Osteocyte (in vitro differentiated cells): ENCODE results near the gene SMARCA4. TPM values are rescaled to one million over a fixed set of nuclear protein-coding genes. Genes with fewer than 3 reads are reported as not detected.

Experiments used
- DNase-seq: peaks from one replicate; pipeline ENCODE4 v3.0.0; 2021; ENCODE audit warnings: mixed read lengths; ENCODE audit not compliant: unreplicated experiment; ENCODE audit errors: extremely low spot score
- H3K27ac Mint-ChIP-seq: one replicate; pipeline ENCODE4 v1.8.0; 2021; ENCODE audit warnings: mild to moderate bottlenecking, mixed read lengths; ENCODE audit not compliant: unreplicated experiment
- H3K27me3 Mint-ChIP-seq: one replicate; pipeline ENCODE4 v1.8.0; 2021; ENCODE audit warnings: mixed read lengths; ENCODE audit not compliant: unreplicated experiment
- H3K36me3 Mint-ChIP-seq: one replicate; pipeline ENCODE4 v1.8.0; 2021; ENCODE audit warnings: mixed read lengths; ENCODE audit not compliant: unreplicated experiment
- H3K4me1 Mint-ChIP-seq: one replicate; pipeline ENCODE4 v1.8.0; 2021; ENCODE audit warnings: mixed read lengths; ENCODE audit not compliant: unreplicated experiment
- H3K4me3 Mint-ChIP-seq: one replicate; pipeline ENCODE4 v1.8.0; 2021; ENCODE audit warnings: mild to moderate bottlenecking, moderate library complexity, mixed read lengths; ENCODE audit not compliant: unreplicated experiment
- H3K9me3 Mint-ChIP-seq: one replicate; pipeline ENCODE4 v1.8.0; 2021; ENCODE audit warnings: mixed read lengths; ENCODE audit not compliant: unreplicated experiment
- total RNA-seq: library from RNA; stranded (reverse); gene quantifications from 2 replicates; pipeline ENCODE4 v1.2.1, GENCODE V29; 2021
- TF ChIP-seq, protein P1 (sequence below): fragments of 200-600 bp; sonication (generic); IDR thresholded peaks from 2 replicates; pipeline ENCODE4 v1.5.0; 2021; ENCODE audit warnings: antibody characterized with exemption, mild to moderate bottlenecking, moderate library complexity

Gene SMARCA4
- total RNA-seq, 1 donor from 2014 or later, result 131 TPM

DNA sequence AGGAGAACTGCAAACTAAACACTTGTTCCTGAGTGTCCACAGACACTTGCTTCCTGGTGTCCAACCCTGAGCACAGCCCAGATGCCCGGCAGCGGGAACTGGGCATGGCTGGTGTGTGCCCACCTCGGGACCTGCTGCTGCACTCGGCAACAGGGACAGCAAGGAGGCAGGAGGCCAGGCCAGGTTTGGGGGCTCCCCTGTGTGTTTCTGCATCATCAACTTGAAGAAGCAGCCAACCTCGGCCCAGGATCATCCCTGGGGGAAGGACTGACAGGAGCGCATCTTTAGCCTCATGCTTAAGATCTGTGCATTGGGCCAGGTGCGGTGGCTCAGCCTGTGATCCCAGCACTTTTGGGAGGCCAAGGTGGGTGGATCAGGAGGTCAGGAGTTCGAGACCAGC lies 93.4 kb downstream of the SMARCA4 start:
- no peak overlapping the region for H3K4me3 Mint-ChIP-seq
- TF ChIP-seq, protein P1, sequence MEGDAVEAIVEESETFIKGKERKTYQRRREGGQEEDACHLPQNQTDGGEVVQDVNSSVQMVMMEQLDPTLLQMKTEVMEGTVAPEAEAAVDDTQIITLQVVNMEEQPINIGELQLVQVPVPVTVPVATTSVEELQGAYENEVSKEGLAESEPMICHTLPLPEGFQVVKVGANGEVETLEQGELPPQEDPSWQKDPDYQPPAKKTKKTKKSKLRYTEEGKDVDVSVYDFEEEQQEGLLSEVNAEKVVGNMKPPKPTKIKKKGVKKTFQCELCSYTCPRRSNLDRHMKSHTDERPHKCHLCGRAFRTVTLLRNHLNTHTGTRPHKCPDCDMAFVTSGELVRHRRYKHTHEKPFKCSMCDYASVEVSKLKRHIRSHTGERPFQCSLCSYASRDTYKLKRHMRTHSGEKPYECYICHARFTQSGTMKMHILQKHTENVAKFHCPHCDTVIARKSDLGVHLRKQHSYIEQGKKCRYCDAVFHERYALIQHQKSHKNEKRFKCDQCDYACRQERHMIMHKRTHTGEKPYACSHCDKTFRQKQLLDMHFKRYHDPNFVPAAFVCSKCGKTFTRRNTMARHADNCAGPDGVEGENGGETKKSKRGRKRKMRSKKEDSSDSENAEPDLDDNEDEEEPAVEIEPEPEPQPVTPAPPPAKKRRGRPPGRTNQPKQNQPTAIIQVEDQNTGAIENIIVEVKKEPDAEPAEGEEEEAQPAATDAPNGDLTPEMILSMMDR, result no peak
- H3K36me3 Mint-ChIP-seq, result peaks cover 11% of the 10 kb centered on the region
- no peaks in the 10 kb centered on the region for H3K9me3 Mint-ChIP-seq
- H3K27ac Mint-ChIP-seq, result no peak overlapping the region
- peaks cover 16% of the 10 kb centered on the region for H3K4me1 Mint-ChIP-seq
- no peak for DNase-seq
- no peaks in the 10 kb centered on the region for H3K27me3 Mint-ChIP-seq

DNA sequence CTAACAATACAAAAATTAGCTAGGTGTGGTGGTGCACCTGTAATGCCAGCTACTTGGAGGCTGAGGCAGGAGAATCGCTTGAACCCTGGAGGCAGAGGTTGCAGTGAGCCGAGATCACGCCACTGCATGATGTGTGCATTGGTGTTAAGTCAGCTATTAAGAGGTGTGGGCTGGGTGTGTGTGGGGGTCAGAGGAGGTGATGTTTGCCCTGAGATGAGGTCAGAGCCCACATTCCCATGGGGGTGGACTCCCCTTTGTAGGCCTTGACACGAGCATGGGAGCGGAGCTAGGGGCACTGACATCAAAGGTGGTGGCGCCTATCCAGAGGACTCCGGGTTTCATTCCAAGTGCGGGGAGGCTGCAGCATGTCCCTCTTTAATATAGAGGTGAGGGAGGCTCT lies 93.8 kb downstream of the SMARCA4 start:
- Mint-ChIP-seq H3K9me3 (no peaks in the 10 kb centered on the region), H3K27ac (no peak overlapping the region), H3K4me3 (no peak overlapping the region), H3K36me3 (peaks cover 11% of the 10 kb centered on the region), H3K27me3 (no peaks in the 10 kb centered on the region), H3K4me1 (peaks cover 17% of the 10 kb centered on the region)
- DNase-seq, result no peak
- TF ChIP-seq, protein P1, result no peak

DNA sequence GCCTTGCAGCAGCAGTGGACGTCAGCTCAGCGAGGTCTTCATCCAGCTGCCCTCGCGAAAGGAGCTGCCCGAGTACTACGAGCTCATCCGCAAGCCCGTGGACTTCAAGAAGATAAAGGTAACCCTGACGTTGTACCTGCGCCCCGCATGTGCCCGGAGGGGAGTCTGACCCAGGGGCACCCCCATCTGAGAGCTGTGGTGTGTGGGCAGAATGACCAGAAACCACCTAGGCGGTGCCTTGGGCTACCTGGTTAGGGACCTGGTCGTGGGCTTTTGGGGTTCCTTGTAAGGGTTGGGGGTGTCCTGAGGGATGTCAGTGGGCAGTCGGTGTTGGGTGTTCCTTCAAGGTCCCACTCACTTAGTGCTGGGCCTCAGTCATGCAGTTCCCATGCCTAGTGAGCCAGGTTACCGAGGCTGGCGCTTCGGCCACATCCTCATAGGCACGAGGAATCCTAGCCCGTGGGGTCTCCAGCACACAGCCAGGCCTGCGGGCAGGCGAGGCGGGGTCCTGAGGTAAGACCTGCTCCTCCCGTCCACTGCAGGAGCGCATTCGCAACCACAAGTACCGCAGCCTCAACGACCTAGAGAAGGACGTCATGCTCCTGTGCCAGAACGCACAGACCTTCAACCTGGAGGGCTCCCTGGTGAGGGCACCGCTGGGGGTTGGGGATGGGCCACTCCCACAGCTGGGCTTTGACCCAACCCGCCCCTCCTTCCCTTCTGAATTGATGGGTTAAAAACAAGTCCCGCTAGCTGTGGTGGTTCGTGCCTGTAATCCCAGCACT lies 97.6 kb downstream of the SMARCA4 start:
- Mint-ChIP-seq H3K27ac (no peak overlapping the region), H3K27me3 (no peaks in the 10 kb centered on the region), H3K36me3 (peaks cover 14% of the 10 kb centered on the region), H3K4me1 (peaks cover 5% of the 10 kb centered on the region), H3K4me3 (no peak overlapping the region), H3K9me3 (no peaks in the 10 kb centered on the region)
- TF ChIP-seq, protein P1, result no peak
- DNase-seq, result no peak

DNA sequence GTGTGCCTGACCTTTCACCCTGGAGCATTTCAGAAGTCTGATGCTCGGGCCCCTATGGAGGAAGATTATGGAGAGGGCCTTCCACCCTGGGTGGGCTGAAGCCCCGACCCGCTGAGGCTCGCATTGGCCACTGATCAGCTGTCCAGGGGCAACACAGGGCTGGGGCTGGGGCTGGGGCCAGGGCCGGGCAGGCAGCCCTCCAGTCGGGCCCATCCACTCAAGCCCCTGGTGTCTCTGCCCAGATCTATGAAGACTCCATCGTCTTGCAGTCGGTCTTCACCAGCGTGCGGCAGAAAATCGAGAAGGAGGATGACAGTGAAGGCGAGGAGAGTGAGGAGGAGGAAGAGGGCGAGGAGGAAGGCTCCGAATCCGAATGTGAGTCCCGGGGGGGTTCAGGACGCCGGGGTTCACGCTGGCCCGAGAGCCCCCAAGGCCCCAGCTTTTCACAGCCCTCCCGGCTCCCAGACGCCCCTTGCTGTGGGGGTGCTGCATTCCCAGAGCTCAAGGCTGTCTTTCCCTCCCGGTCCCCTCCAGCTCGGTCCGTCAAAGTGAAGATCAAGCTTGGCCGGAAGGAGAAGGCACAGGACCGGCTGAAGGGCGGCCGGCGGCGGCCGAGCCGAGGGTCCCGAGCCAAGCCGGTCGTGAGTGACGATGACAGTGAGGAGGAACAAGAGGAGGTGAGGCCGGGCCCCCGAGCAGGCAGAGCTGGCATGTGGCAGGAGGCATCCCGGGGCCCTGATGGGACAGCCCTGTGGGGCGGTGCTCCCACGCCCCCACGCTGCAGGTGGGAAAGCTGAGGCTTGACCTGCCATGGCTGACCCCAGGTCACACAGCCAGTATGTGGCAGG lies 98.9 kb downstream of the SMARCA4 start:
- no peak overlapping the region for H3K27ac Mint-ChIP-seq
- H3K4me1 Mint-ChIP-seq, result peaks cover 7% of the 10 kb centered on the region
- H3K9me3 Mint-ChIP-seq, result no peaks in the 10 kb centered on the region
- no peak for DNase-seq
- peaks cover 19% of the 10 kb centered on the region for H3K36me3 Mint-ChIP-seq
- TF ChIP-seq, protein P1, result no peak
- H3K4me3 Mint-ChIP-seq, result no peak overlapping the region
- no peaks in the 10 kb centered on the region for H3K27me3 Mint-ChIP-seq

DNA sequence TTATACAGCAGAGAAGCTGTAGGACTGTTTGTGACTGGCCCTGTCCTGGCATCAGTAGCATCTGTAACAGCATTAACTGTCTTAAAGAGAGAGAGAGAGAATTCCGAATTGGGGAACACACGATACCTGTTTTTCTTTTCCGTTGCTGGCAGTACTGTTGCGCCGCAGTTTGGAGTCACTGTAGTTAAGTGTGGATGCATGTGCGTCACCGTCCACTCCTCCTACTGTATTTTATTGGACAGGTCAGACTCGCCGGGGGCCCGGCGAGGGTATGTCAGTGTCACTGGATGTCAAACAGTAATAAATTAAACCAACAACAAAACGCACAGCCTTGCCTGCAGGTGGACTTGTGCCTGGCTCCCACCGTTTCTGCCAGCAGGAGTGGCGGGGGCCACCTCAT lies 101.1 kb downstream of the SMARCA4 start:
- Mint-ChIP-seq H3K36me3 (peaks cover 25% of the 10 kb centered on the region), H3K27ac (no peak overlapping the region), H3K9me3 (no peaks in the 10 kb centered on the region), H3K4me3 (no peak overlapping the region), H3K4me1 (peaks cover 12% of the 10 kb centered on the region), H3K27me3 (no peaks in the 10 kb centered on the region)
- no peak for DNase-seq
- TF ChIP-seq, protein P1, result no peak
